MCF 10A (cell line): Measurements from ENCODE around the gene MAP4. TPM values are rescaled to one million over a fixed set of nuclear protein-coding genes. Genes with fewer than 3 reads are reported as not detected.

Experiments
- BruUV-seq: library from RNA; stranded (reverse); fragments of 400-500 nt; replicated peaks from 2 replicates; lab custom pipeline; 2021; lab: Mats Ljungman, UMichigan
- CTCF ChIA-PET: fragments of 300-600 bp; sonication (Branson Sonifier 250); formaldehyde crosslinking; extraction: SDS; loops from one replicate; lab custom pipeline; 2021; ENCODE audit warnings: antibody characterized with exemption, inconsistent platforms; lab: Yijun Ruan, JAX
- POLR2A ChIA-PET: fragments of 300-600, 350-650 bp; sonication (Branson Sonifier 250); formaldehyde crosslinking; extraction: SDS; loops from one replicate; lab custom pipeline; 2020; ENCODE audit warnings: antibody characterized with exemption, inconsistent platforms; lab: Yijun Ruan, JAX
- DNase-seq: peaks from one replicate; pipeline ENCODE4 v3.0.0-alpha.2; 2018; ENCODE audit not compliant: unreplicated experiment
- H3K27ac Mint-ChIP-seq: one replicate; pipeline ENCODE4 v1.8.0; 2022; ENCODE audit warnings: mild to moderate bottlenecking, low read depth, mixed read lengths; ENCODE audit not compliant: unreplicated experiment
- H3K27me3 Mint-ChIP-seq: one replicate; pipeline ENCODE4 v1.8.0; 2022; ENCODE audit warnings: mixed read lengths; ENCODE audit not compliant: insufficient read depth, unreplicated experiment
- H3K36me3 Mint-ChIP-seq: one replicate; pipeline ENCODE4 v1.8.0; 2022; ENCODE audit warnings: mild to moderate bottlenecking, moderate library complexity, mixed read lengths; ENCODE audit not compliant: insufficient read depth, unreplicated experiment
- H3K4me1 Mint-ChIP-seq: one replicate; pipeline ENCODE4 v1.8.0; 2022; ENCODE audit warnings: mixed read lengths; ENCODE audit not compliant: insufficient read depth, unreplicated experiment
- H3K4me3 Mint-ChIP-seq: one replicate; pipeline ENCODE4 v1.8.0; 2022; ENCODE audit warnings: mild to moderate bottlenecking, moderate library complexity, mixed read lengths; ENCODE audit not compliant: unreplicated experiment
- H3K9me3 Mint-ChIP-seq: one replicate; pipeline ENCODE4 v1.8.0; 2022; ENCODE audit warnings: mixed read lengths; ENCODE audit not compliant: unreplicated experiment
- intact Hi-C: fragments of 100-400 bp; cut with micrococcal nuclease; formaldehyde crosslinking; loops from 2 replicates; pipeline ENCODE4 v1.14.1; 2022
- total RNA-seq: library from RNA; stranded (reverse); gene quantifications from 2 replicates; pipeline ENCODE4 v1.2.3, GENCODE V29; 2022
- TF ChIP-seq, protein P1 (sequence below): fragments of 200-600 bp; IDR thresholded peaks from one replicate; pipeline ENCODE4 v1.8.0; 2022; ENCODE audit warnings: antibody characterized with exemption, mild to moderate bottlenecking; ENCODE audit not compliant: unreplicated experiment

MAP4 gene
- total RNA-seq, 1 experiment from 2014 or later: 217 TPM

GRCh38 chr3:47902746-47903145, 113.5 kb downstream of the MAP4 start:
- TF ChIP-seq, protein P1, sequence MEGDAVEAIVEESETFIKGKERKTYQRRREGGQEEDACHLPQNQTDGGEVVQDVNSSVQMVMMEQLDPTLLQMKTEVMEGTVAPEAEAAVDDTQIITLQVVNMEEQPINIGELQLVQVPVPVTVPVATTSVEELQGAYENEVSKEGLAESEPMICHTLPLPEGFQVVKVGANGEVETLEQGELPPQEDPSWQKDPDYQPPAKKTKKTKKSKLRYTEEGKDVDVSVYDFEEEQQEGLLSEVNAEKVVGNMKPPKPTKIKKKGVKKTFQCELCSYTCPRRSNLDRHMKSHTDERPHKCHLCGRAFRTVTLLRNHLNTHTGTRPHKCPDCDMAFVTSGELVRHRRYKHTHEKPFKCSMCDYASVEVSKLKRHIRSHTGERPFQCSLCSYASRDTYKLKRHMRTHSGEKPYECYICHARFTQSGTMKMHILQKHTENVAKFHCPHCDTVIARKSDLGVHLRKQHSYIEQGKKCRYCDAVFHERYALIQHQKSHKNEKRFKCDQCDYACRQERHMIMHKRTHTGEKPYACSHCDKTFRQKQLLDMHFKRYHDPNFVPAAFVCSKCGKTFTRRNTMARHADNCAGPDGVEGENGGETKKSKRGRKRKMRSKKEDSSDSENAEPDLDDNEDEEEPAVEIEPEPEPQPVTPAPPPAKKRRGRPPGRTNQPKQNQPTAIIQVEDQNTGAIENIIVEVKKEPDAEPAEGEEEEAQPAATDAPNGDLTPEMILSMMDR: no peak
- BruUV-seq: no TSS peak
- H3K27ac Mint-ChIP-seq: peak overlapping the region; percentile 19
- DNase-seq: no peak
- H3K4me3 Mint-ChIP-seq: no peak overlapping the region
- no peaks in the 10 kb centered on the region for H3K4me1 Mint-ChIP-seq
- POLR2A ChIA-PET: interaction anchor here (0.6 kb wide), 1 partner anchor 24 kb away, joined by 4 read pairs; no protein-coding TSS in a partner anchor
- intact Hi-C loops: no loop called here
- H3K36me3 Mint-ChIP-seq: peaks cover 58% of the 10 kb centered on the region
- no peaks in the 10 kb centered on the region for H3K9me3 Mint-ChIP-seq
- no peaks in the 10 kb centered on the region for H3K27me3 Mint-ChIP-seq
- CTCF ChIA-PET: interaction anchor here (0.6 to 1.5 kb wide), 2 partner anchors 20 to 1194 kb away, joined by 3 to 5 read pairs; no protein-coding TSS in a partner anchor

DNA sequence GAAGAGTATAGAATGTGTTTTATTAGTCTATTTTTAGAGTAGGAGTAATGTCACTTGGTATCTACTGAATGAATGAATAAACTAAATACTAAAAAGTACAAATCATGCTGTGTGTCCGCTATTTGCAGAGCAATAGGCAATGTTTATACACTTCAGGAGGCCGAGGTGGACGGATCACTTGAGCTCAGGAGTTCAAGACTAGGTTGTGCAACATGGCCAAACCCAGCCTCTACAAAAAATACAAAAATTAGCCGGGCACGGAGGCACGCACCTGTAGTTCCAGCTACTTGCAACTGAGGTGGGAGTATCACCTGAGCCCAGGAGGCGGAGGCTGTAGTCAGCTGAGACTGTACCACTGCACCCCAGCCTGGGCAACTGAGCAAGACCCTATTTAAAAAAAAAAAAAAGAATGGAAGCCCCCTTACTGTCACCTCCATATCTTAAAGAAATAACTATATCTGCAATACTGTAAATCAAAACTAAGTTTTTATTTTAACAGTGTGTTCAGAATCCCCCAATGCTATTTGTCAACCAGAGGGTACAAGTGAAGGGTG, 114.9 kb downstream of the MAP4 start:
- peaks cover 60% of the 10 kb centered on the region for H3K36me3 Mint-ChIP-seq
- intact Hi-C loops: no loop called here
- ChIA-PET CTCF (no interaction called here), POLR2A (no interaction called here)
- no peaks in the 10 kb centered on the region for H3K4me1 Mint-ChIP-seq
- no peak for DNase-seq
- TF ChIP-seq, protein P1: no peak
- no peaks in the 10 kb centered on the region for H3K27me3 Mint-ChIP-seq
- BruUV-seq: no TSS peak
- no peak overlapping the region for H3K27ac Mint-ChIP-seq
- H3K9me3 Mint-ChIP-seq: no peaks in the 10 kb centered on the region
- no peak overlapping the region for H3K4me3 Mint-ChIP-seq

- BruUV-seq: TSS peak; percentile 15
- ChIA-PET POLR2A (interaction anchor here (0.6 to 1.2 kb wide), 2 partner anchors 11 to 19 kb away, joined by 3 to 4 read pairs; no protein-coding TSS in a partner anchor), CTCF (interaction anchor here (0.5 to 2.4 kb wide), 6 partner anchors 17 to 1582 kb away, joined by 3 to 7 read pairs (median 4); no protein-coding TSS in a partner anchor)
- Mint-ChIP-seq H3K9me3 (no peaks in the 10 kb centered on the region), H3K36me3 (peaks cover 60% of the 10 kb centered on the region), H3K27ac (no peak overlapping the region), H3K27me3 (no peaks in the 10 kb centered on the region), H3K4me1 (no peaks in the 10 kb centered on the region), H3K4me3 (no peak overlapping the region)
- DNase-seq: no peak
- intact Hi-C loops: no loop called here
- TF ChIP-seq, protein P1: no peak
Measured at GRCh38 chr3:47899495-47900108, 116.6 kb downstream of the MAP4 start.

- no peak overlapping the region for H3K27ac Mint-ChIP-seq
- DNase-seq: no peak
- ChIA-PET CTCF (interaction anchor here (0.6 to 2.4 kb wide), 3 partner anchors 92 to 782 kb away, joined by 3 to 7 read pairs (median 3); no protein-coding TSS in a partner anchor), POLR2A (no interaction called here)
- peaks cover 64% of the 10 kb centered on the region for H3K36me3 Mint-ChIP-seq
- no TSS peak for BruUV-seq
- H3K4me1 Mint-ChIP-seq: no peaks in the 10 kb centered on the region
- TF ChIP-seq, protein P1: no peak
- intact Hi-C loops: no loop called here
- H3K27me3 Mint-ChIP-seq: no peaks in the 10 kb centered on the region
- H3K4me3 Mint-ChIP-seq: no peak overlapping the region
- H3K9me3 Mint-ChIP-seq: no peaks in the 10 kb centered on the region
Measured at GRCh38 chr3:47897954-47898353, 118.3 kb downstream of the MAP4 start.
